ENCODE data around the gene RHOBTB1. TPM values are rescaled to one million over a fixed set of nuclear protein-coding genes. Genes with fewer than 3 reads are reported as not detected.
"Not testable (repeated sequence)": the region's sequence is repeated elsewhere in the genome, so short reads cannot be mapped to it uniquely, and the experiment has no call there.

RHOBTB1 gene
- total and polyA plus RNA-seq, 4 donors = 2.7 to 11.8 (median 4.9) TPM

DNA sequence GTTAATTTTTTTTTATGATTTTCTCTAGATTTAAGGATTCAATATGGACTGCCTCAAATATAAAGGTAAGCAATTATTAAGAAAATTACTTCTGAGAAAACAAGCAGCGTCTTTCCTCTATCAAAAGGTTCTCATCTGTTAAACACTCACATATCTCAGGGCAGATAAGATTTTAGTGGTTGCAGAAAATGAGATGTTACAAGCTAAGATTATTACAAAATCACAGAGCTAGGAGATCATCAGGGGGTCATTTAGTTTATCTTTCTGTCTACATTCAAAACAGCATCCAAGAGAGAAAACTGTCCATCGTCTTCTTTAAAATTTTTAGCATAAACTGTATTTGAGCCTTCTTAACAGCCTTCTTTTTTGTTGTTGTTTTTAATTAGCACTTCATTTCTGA lies 29.1 kb upstream of the RHOBTB1 start:
- WGBS = 96% methylated on average over 2 of the region's 2 CpGs
- Histone ChIP-seq H3K9ac (ENCODE audit: low read depth in 1 of 2, low read length in 2 of 2) (no peak overlapping the region), H3K4me3 (ENCODE audit: low read depth in 1 of 3, low read length in 3 of 3) (no peak overlapping the region), H3K27ac (ENCODE audit: low read depth in 1 of 2, low read length in 2 of 2) (no peak overlapping the region), H3K9me3 (ENCODE audit: control insufficient read depth in 4 of 4, low read length in 3 of 4) (no peaks in the 10 kb centered on the region), H3K4me1 (ENCODE audit: control insufficient read depth in 4 of 4, insufficient read depth in 4 of 4, low read length in 3 of 4) (peaks cover 0 to 15% (median 9%) of the 10 kb centered on the region in 4 donors), H3K36me3 (ENCODE audit: control insufficient read depth in 4 of 4, insufficient read depth in 3 of 4, low read depth in 1 of 4, low read length in 3 of 4) (no peaks in the 10 kb centered on the region), H3K27me3 (ENCODE audit: control insufficient read depth in 4 of 4, insufficient read depth in 4 of 4, low read length in 3 of 4) (no peaks in the 10 kb centered on the region)
- TF ChIP-seq HNF4G (IDR thresholded peaks at IDR 0.05) (no peak), RAD21 (IDR thresholded peaks at IDR 0.05) (no peak), YY1 (IDR thresholded peaks at IDR 0.05) (no peak), NR2F2 (IDR thresholded peaks at IDR 0.05) (no peak), SP1 (IDR thresholded peaks at IDR 0.05) (no peak), FOXA1 (IDR thresholded peaks at IDR 0.05) (no peak), JUND (IDR thresholded peaks at IDR 0.05) (no peak), GABPA (IDR thresholded peaks at IDR 0.05 in 1 of 2, conservative IDR thresholded peaks at IDR 0.05 in 1 of 2) (no peak), FOXA2 (IDR thresholded peaks at IDR 0.05) (no peak), RXRA (IDR thresholded peaks at IDR 0.05) (no peak), HNF4A (conservative IDR thresholded peaks at IDR 0.05) (no peak), TAF1 (conservative IDR thresholded peaks at IDR 0.05) (no peak)
- TF ChIP-seq, protein P1, sequence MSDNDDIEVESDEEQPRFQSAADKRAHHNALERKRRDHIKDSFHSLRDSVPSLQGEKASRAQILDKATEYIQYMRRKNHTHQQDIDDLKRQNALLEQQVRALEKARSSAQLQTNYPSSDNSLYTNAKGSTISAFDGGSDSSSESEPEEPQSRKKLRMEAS (IDR thresholded peaks at IDR 0.05) = no peak
- TF ChIP-seq, protein P2, sequence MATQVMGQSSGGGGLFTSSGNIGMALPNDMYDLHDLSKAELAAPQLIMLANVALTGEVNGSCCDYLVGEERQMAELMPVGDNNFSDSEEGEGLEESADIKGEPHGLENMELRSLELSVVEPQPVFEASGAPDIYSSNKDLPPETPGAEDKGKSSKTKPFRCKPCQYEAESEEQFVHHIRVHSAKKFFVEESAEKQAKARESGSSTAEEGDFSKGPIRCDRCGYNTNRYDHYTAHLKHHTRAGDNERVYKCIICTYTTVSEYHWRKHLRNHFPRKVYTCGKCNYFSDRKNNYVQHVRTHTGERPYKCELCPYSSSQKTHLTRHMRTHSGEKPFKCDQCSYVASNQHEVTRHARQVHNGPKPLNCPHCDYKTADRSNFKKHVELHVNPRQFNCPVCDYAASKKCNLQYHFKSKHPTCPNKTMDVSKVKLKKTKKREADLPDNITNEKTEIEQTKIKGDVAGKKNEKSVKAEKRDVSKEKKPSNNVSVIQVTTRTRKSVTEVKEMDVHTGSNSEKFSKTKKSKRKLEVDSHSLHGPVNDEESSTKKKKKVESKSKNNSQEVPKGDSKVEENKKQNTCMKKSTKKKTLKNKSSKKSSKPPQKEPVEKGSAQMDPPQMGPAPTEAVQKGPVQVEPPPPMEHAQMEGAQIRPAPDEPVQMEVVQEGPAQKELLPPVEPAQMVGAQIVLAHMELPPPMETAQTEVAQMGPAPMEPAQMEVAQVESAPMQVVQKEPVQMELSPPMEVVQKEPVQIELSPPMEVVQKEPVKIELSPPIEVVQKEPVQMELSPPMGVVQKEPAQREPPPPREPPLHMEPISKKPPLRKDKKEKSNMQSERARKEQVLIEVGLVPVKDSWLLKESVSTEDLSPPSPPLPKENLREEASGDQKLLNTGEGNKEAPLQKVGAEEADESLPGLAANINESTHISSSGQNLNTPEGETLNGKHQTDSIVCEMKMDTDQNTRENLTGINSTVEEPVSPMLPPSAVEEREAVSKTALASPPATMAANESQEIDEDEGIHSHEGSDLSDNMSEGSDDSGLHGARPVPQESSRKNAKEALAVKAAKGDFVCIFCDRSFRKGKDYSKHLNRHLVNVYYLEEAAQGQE (IDR thresholded peaks at IDR 0.05) = no peak
- TF ChIP-seq, protein P3, sequence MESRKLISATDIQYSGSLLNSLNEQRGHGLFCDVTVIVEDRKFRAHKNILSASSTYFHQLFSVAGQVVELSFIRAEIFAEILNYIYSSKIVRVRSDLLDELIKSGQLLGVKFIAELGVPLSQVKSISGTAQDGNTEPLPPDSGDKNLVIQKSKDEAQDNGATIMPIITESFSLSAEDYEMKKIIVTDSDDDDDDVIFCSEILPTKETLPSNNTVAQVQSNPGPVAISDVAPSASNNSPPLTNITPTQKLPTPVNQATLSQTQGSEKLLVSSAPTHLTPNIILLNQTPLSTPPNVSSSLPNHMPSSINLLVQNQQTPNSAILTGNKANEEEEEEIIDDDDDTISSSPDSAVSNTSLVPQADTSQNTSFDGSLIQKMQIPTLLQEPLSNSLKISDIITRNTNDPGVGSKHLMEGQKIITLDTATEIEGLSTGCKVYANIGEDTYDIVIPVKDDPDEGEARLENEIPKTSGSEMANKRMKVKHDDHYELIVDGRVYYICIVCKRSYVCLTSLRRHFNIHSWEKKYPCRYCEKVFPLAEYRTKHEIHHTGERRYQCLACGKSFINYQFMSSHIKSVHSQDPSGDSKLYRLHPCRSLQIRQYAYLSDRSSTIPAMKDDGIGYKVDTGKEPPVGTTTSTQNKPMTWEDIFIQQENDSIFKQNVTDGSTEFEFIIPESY (IDR thresholded peaks at IDR 0.05) = no peak
- TF ChIP-seq, protein P4, sequence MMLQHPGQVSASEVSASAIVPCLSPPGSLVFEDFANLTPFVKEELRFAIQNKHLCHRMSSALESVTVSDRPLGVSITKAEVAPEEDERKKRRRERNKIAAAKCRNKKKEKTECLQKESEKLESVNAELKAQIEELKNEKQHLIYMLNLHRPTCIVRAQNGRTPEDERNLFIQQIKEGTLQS (IDR thresholded peaks at IDR 0.05) = no peak
- DNase-seq (ENCODE audit: low spot score) = no peak

DNA sequence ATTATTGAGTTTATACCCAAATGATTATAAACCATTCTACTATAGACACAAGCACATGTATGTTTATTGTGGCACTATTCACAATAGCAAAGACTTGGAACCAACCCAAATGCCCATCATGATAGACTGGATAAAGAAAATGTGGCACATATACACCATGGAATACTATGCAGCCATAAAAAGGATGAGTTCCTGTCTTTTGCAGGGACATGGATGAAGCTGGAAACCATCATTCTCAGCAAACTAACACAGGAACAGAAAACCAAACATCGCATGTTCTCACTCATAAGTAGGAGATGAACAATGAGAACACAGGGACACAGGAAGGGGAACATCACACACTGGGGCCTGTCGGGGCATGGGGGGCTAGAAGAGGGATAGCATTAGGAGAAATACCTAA lies 28.2 kb upstream of the RHOBTB1 start:
- not testable (repeated sequence) for H3K4me1 ChIP-seq (ENCODE audit: control insufficient read depth in 4 of 4, insufficient read depth in 4 of 4, low read length in 3 of 4); H3K9me3 ChIP-seq (ENCODE audit: control insufficient read depth in 4 of 4, low read length in 3 of 4)
- 94% methylated on average over 2 of the region's 2 CpGs for WGBS

More for the DNA sequence above, 28.2 kb upstream of the RHOBTB1 start:
- not testable (repeated sequence) for H3K4me3 ChIP-seq (ENCODE audit: low read depth in 1 of 3, low read length in 3 of 3); H3K27me3 ChIP-seq (ENCODE audit: control insufficient read depth in 4 of 4, insufficient read depth in 4 of 4, low read length in 3 of 4); H3K36me3 ChIP-seq (ENCODE audit: control insufficient read depth in 4 of 4, insufficient read depth in 3 of 4, low read depth in 1 of 4, low read length in 3 of 4); DNase-seq (ENCODE audit: low spot score); H3K27ac ChIP-seq (ENCODE audit: low read depth in 1 of 2, low read length in 2 of 2); H3K9ac ChIP-seq (ENCODE audit: low read depth in 1 of 2, low read length in 2 of 2)

All from liver (tissue), 9 donors.